A549 (cell line): Measurements from ENCODE around the gene DPYD. TPM values are rescaled to one million over a fixed set of nuclear protein-coding genes. Genes with fewer than 3 reads are reported as not detected.

Experiments used
- ATAC-seq, 2 experiments: fragments of 200-7000 bp in 1 of 2; fragments of >200 bp in 1 of 2; cut with Nextera tagmentation in 1 of 2; cut with Tn5 transposase in 1 of 2; 3 replicates each; pipeline versions ENCODE4 v1.8.0 to v1.9.1; 2018 to 2020; ENCODE audit warnings: mild to moderate bottlenecking in 1 of 2, moderate library complexity in 1 of 2
- CTCF ChIA-PET: fragments of 300-600 bp; sonication (Branson Sonifier 250); formaldehyde crosslinking; extraction: SDS; loops from one replicate; lab custom pipeline; 2021; ENCODE audit warnings: antibody characterized with exemption, inconsistent platforms; lab: Yijun Ruan, JAX
- POLR2A ChIA-PET: fragments of 350-600 bp; formaldehyde crosslinking; extraction: SDS; loops from one replicate; lab custom pipeline; 2021; ENCODE audit warnings: antibody characterized with exemption, inconsistent platforms; lab: Yijun Ruan, JAX
- DNase-seq, 2 experiments: peaks; one replicate each; pipeline versions ENCODE4 v3.0.0 to v3.0.0-alpha.2; 2011 to 2016; ENCODE audit warnings: low read depth in 1 of 2, low spot score in 1 of 2
- FAIRE-seq: peaks from 2 replicates; lab custom pipeline; 2011; peaks lifted over from hg19 to GRCh38; lab: Jason Lieb, UNC
- H3K27ac ChIP-seq, 2 experiments: fragments of >200 bp; sonication (Bioruptor Twin); formaldehyde crosslinking; 3 replicates each; pipeline ENCODE4 v1.5.1; 2016 to 2017
- H3K4me1 ChIP-seq: fragments of >200 bp; sonication (Bioruptor Twin); formaldehyde crosslinking; 3 replicates; pipeline ENCODE4 v1.6.1; 2016
- H3K4me2 ChIP-seq: fragments of >200 bp; sonication (Bioruptor Twin); formaldehyde crosslinking; 3 replicates; pipeline ENCODE4 v1.6.1; 2016
- H3K4me3 ChIP-seq: fragments of >200 bp; sonication (Bioruptor Twin); formaldehyde crosslinking; 3 replicates; pipeline ENCODE4 v1.5.1; 2016
- H3K9me3 ChIP-seq: fragments of >200 bp; sonication (Bioruptor Twin); formaldehyde crosslinking; 3 replicates; pipeline ENCODE4 v1.6.1; 2016
- BHLHE40 ChIP-seq: IDR thresholded peaks from 2 replicates; pipeline ENCODE4 v1.6.1; 2012; ENCODE audit warnings: low read depth, low read length, inconsistent platforms
- CBX2 ChIP-seq: fragments of 200-600 bp; sonication (generic); IDR thresholded peaks from 2 replicates; pipeline ENCODE4 v1.6.1; 2016; ENCODE audit warnings: low read depth, mild to moderate bottlenecking, borderline replicate concordance
- CBX8 ChIP-seq: fragments of 200-600 bp; sonication (generic); IDR thresholded peaks from 2 replicates; pipeline ENCODE4 v1.6.1; 2016
- CEBPB ChIP-seq, 2 experiments: fragments of >200 bp in 1 of 2; sonication (Bioruptor Twin) in 1 of 2; formaldehyde crosslinking in 1 of 2; IDR thresholded peaks; 2 replicates each; pipeline ENCODE4 v1.6.1; 2012 to 2016
- CHD2 ChIP-seq: fragments of 150-350 bp; IDR thresholded peaks from 2 replicates; pipeline ENCODE4 v1.6.1; 2014; ENCODE audit warnings: low read length; ENCODE audit not compliant: partially characterized antibody
- CHD4 ChIP-seq: fragments of 200-600 bp; sonication (generic); IDR thresholded peaks from 2 replicates; pipeline ENCODE4 v1.6.1; 2016; ENCODE audit warnings: antibody characterized with exemption, mild to moderate bottlenecking, borderline replicate concordance
- EHF ChIP-seq: fragments of 250-450 bp; sonication (Bioruptor Pico); IDR thresholded peaks from 2 replicates; pipeline ENCODE4 v1.5.0; 2020; ENCODE audit warnings: mild to moderate bottlenecking
- EP300 ChIP-seq, 2 experiments: fragments of >200 bp; sonication (Bioruptor Twin); formaldehyde crosslinking; IDR thresholded peaks; 2 replicates in 1 of 2; 3 replicates in 1 of 2; pipeline ENCODE4 v1.6.1; 2016 to 2017
- ESRRA ChIP-seq: fragments of 150-350 bp; IDR thresholded peaks from 2 replicates; pipeline ENCODE4 v1.6.1; 2014; ENCODE audit warnings: mild to moderate bottlenecking, low read length, borderline replicate concordance
- FOSB ChIP-seq: fragments of 250-450 bp; sonication (Bioruptor Pico); IDR thresholded peaks from 2 replicates; pipeline ENCODE4 v1.5.0; 2020; ENCODE audit warnings: mild to moderate bottlenecking, moderate library complexity
- FOSL2 ChIP-seq, 2 experiments: fragments of 450-650 bp in 1 of 2; fragments of >200 bp in 1 of 2; sonication (Bioruptor Twin) in 1 of 2; formaldehyde crosslinking; IDR thresholded peaks; 2 replicates each; pipeline versions ENCODE4 v1.5.0 to v1.6.1; 2016 to 2020; ENCODE audit warnings: mild to moderate bottlenecking in 1 of 2, moderate library complexity in 1 of 2
- GATA3 ChIP-seq: IDR thresholded peaks from 2 replicates; pipeline ENCODE4 v1.6.1; 2012; ENCODE audit warnings: borderline replicate concordance
- HOXA7 ChIP-seq: fragments of 250-450 bp; sonication (Bioruptor Pico); IDR thresholded peaks from 2 replicates; pipeline ENCODE4 v1.5.0; 2020; ENCODE audit warnings: mild to moderate bottlenecking, moderate library complexity
- JUNB ChIP-seq: fragments of >200 bp; sonication (Bioruptor Twin); formaldehyde crosslinking; IDR thresholded peaks from 2 replicates; pipeline ENCODE4 v1.6.1; 2016
- KDM5A ChIP-seq: fragments of 200-600 bp; sonication (generic); IDR thresholded peaks from 2 replicates; pipeline ENCODE4 v1.6.1; 2016; ENCODE audit warnings: antibody characterized with exemption, mild to moderate bottlenecking
- PHF8 ChIP-seq: fragments of 200-600 bp; sonication (generic); IDR thresholded peaks from 2 replicates; pipeline ENCODE4 v1.6.1; 2016; ENCODE audit warnings: low read depth, mild to moderate bottlenecking, antibody characterized with exemption, moderate library complexity, borderline replicate concordance
- RAD21 ChIP-seq, 2 experiments: fragments of >200 bp in 1 of 2; sonication (Bioruptor Twin) in 1 of 2; formaldehyde crosslinking in 1 of 2; IDR thresholded peaks in 1 of 2; conservative IDR thresholded peaks in 1 of 2; 2 replicates in 1 of 2; 3 replicates in 1 of 2; pipeline ENCODE4 v1.6.1; 2012 to 2018; ENCODE audit warnings: inconsistent platforms in 1 of 2
- RCOR1 ChIP-seq: fragments of 150-350 bp; IDR thresholded peaks from 2 replicates; pipeline ENCODE4 v1.6.1; 2014; ENCODE audit warnings: antibody characterized with exemption, low read length, low read depth
- RFX5 ChIP-seq: fragments of 450-650 bp; IDR thresholded peaks from 2 replicates; pipeline ENCODE4 v1.7.1; 2014; ENCODE audit warnings: antibody characterized with exemption, mild to moderate bottlenecking, moderate library complexity
- RNF2 ChIP-seq: fragments of 200-600 bp; sonication (generic); IDR thresholded peaks from 2 replicates; pipeline ENCODE4 v1.6.1; 2016; ENCODE audit warnings: low read depth, mild to moderate bottlenecking, antibody characterized with exemption, moderate library complexity, borderline replicate concordance
- TP53 ChIP-seq: fragments of 250-450 bp; sonication (Bioruptor Pico); IDR thresholded peaks from 2 replicates; pipeline ENCODE4 v1.5.0; 2021; ENCODE audit warnings: mild to moderate bottlenecking, moderate library complexity
- USF2 ChIP-seq: fragments of 450-650 bp; IDR thresholded peaks from 2 replicates; pipeline ENCODE4 v1.6.1; 2014; ENCODE audit warnings: antibody characterized with exemption
- ZNF302 ChIP-seq: fragments of 250-450 bp; sonication (Bioruptor Pico); IDR thresholded peaks from 2 replicates; pipeline ENCODE4 v1.9.0; 2021; ENCODE audit warnings: inconsistent platforms, mild to moderate bottlenecking, moderate library complexity
- WGBS: methylation state at CpG from one replicate; pipeline ENCODE4 v1.1.6; 2017; ENCODE audit errors: missing lambda C conversion rate; 5-methylcytosine and 5-hydroxymethylcytosine counted together
- polyA plus RNA-seq, 4 experiments: library from polyadenylated mRNA; depleted of rRNA in 3 of 4; stranded (reverse); fragments of >200 nt; fragmentation: RNase III in 1 of 4; extraction: RNeasy Plus Mini Kit Qiagen cat#74134 plus additional on column Dnase treatment in 1 of 4; gene quantifications; 2 replicates in 3 of 4; 3 replicates in 1 of 4; pipeline ENCODE4 v1.2.3, GENCODE V29; 2011 to 2017
- TF ChIP-seq, protein P1 (sequence below): fragments of >200 bp; sonication (Bioruptor Twin); formaldehyde crosslinking; IDR thresholded peaks from 3 replicates; pipeline ENCODE4 v1.6.1; 2016
- TF ChIP-seq, protein P2 (sequence below): IDR thresholded peaks from 2 replicates; pipeline ENCODE4 v1.6.1; 2012
- TF ChIP-seq, protein P3 (sequence below): fragments of >200 bp; sonication (Bioruptor Twin); formaldehyde crosslinking; IDR thresholded peaks from 2 replicates; pipeline ENCODE4 v1.6.1; 2016

DPYD gene
- polyA plus RNA-seq, 2 of the 4 experiments (the other 2 are of a cell fraction), result 5.9 to 7.5 TPM

DNA sequence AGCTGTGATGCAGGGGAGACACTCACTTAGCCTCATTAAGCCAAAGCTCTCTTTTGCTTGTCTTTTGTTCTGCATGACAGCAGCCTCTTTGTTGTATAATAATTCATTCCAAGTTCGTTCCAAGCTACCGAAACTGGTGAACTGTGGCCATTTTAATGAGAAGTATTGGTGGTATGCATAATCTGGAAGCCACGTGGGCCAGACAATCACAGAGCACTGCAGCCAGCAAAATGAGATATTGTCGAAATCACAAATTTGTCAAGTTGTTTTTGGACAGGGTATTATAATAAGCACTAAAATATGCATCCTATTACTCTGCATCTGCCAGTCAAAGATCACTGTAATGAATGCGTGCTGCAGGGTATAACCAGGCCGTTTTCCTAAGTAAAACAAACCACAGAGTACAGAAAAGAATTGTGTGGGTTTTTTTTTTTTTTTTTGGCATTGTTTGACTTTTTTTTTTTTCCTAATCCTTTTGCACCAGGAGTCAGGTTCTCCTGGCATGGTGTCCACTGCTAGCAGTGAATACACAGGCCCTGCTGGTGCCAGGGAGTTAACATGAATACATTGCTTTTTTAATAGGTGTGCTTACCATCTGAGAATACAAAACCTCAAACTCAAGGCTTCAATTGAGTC, 775.4 kb downstream of the DPYD start (continued):
- TF ChIP-seq, protein P1, sequence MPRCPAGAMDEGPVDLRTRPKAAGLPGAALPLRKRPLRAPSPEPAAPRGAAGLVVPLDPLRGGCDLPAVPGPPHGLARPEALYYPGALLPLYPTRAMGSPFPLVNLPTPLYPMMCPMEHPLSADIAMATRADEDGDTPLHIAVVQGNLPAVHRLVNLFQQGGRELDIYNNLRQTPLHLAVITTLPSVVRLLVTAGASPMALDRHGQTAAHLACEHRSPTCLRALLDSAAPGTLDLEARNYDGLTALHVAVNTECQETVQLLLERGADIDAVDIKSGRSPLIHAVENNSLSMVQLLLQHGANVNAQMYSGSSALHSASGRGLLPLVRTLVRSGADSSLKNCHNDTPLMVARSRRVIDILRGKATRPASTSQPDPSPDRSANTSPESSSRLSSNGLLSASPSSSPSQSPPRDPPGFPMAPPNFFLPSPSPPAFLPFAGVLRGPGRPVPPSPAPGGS, result no peak
- TF ChIP-seq FOSL2 (IDR thresholded peaks at IDR 0.05), result no peak
- no peak for TF ChIP-seq FOSL2 (CRISPR knock-in tag; IDR thresholded peaks at IDR 0.05)
- TF ChIP-seq EHF (CRISPR knock-in tag), result no peak
- TF ChIP-seq RNF2, result no peak
- TF ChIP-seq RCOR1, result no peak
- TF ChIP-seq JUNB, result no peak

- FAIRE-seq, result no peak
- ChIA-PET CTCF (no interaction called here), POLR2A (no interaction called here)
- peak overlapping the region; percentile 70 to 76 for H3K27ac ChIP-seq
- H3K4me2 ChIP-seq, result peak overlapping the region; percentile 65
- peak in 1 of 2 experiments; percentile 18 for DNase-seq
- peak; percentile 34; the same call in 1 of the 2 replicates for TF ChIP-seq USF2
- TF ChIP-seq FOSB (CRISPR knock-in tag), result no peak
- peak; percentile 79 for TF ChIP-seq JUNB
- no peak for TF ChIP-seq RAD21 (conservative IDR thresholded peaks at IDR 0.05 in 1 of 2, IDR thresholded peaks at IDR 0.05 in 1 of 2)
- peak; percentile 17; the same call in 1 of the 2 replicates for TF ChIP-seq GATA3
- no peak for TF ChIP-seq RFX5
- TF ChIP-seq RNF2, result no peak
- TF ChIP-seq FOSL2 (IDR thresholded peaks at IDR 0.05), result peak; percentile 61
- peak; percentile 78 for TF ChIP-seq FOSL2 (CRISPR knock-in tag; IDR thresholded peaks at IDR 0.05)
- TF ChIP-seq, all 56 proteins: peak for 4
- H3K4me1 ChIP-seq, result peaks cover 24% of the 10 kb centered on the region
- peak; percentile 76 to 77; a peak in 4 of 6 replicates for ATAC-seq
- H3K9me3 ChIP-seq, result no peaks in the 10 kb centered on the region
- H3K4me3 ChIP-seq, result no peak overlapping the region
Observed at GRCh38 chr1:97144527-97144926, 776.3 kb downstream of the DPYD start.

DNA sequence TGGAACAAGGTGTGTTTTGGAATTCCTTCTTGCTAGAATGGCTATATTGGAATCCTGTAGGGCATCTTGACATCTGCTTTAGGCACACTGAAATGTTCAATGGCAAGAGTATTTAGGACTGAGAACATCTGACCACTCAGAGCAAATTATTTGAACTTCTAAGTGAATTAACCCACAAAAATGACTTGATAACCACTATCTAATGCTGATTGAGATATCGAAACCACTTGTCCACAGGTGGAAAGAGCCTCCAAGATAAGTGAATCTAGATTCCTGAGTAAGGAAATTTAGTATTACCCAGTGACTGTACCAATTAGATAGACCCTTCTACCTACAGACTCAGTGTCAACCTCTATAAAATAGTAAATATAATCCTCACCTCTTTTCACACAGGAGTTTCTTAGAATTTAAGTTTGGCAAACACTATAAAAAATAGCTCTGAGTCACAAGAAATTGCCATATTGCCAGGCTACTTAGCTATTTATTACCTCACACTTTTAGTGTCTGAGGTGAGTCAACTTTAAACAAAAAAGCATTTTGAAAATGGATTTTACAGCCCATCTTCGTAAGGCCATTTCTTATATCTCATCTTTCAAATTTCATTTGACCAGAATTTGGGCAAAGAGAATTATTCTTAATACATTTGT, 777.5 kb downstream of the DPYD start:
- Histone ChIP-seq H3K9me3 (no peaks in the 10 kb centered on the region), H3K4me2 (peak overlapping the region; percentile 65), H3K27ac (peak overlapping the region; percentile 46 to 73; a peak in 4 of 6 replicates), H3K4me1 (peaks cover 24% of the 10 kb centered on the region), H3K4me3 (no peak overlapping the region)
- no peak for TF ChIP-seq FOSL2 (IDR thresholded peaks at IDR 0.05)
- TF ChIP-seq FOSL2 (CRISPR knock-in tag; IDR thresholded peaks at IDR 0.05), result peak; percentile 63
- no peak for TF ChIP-seq CHD2
- TF ChIP-seq JUNB, result peak; percentile 55; the same call in 1 of the 2 replicates
- FAIRE-seq (no peak), DNase-seq (no peak), ATAC-seq (peak in 1 of 2 experiments; percentile 50; a peak in 1 of 6 replicates)
- CTCF ChIA-PET, result no interaction called here
- WGBS, result 50% methylated on average over 2 of the region's 2 CpGs
- POLR2A ChIA-PET, result no interaction called here

GRCh38 chr1:97140611-97141010, 780.2 kb downstream of the DPYD start:
- ChIA-PET CTCF (interaction anchor here (2.0 kb wide), 1 partner anchor 385 kb away, joined by 7 read pairs; no protein-coding TSS in a partner anchor), POLR2A (no interaction called here)
- Histone ChIP-seq H3K9me3 (no peaks in the 10 kb centered on the region), H3K4me2 (no peak overlapping the region), H3K4me1 (peaks cover 24% of the 10 kb centered on the region), H3K27ac (no peak overlapping the region), H3K4me3 (no peak overlapping the region)
- FAIRE-seq, result no peak
- DNase-seq, result no peak
- no peak for ATAC-seq
- WGBS, result 88% methylated on average over 3 of the region's 3 CpGs
- TF ChIP-seq ESRRA (no peak), PHF8 (no peak), CBX8 (no peak), RAD21 (conservative IDR thresholded peaks at IDR 0.05 in 1 of 2, IDR thresholded peaks at IDR 0.05 in 1 of 2) (no peak), EP300 (IDR thresholded peaks at IDR 0.05) (no peak), BHLHE40 (no peak), HOXA7 (CRISPR knock-in tag) (no peak), USF2 (no peak), CHD4 (no peak), CBX2 (no peak), CEBPB (IDR thresholded peaks at IDR 0.05) (no peak), FOSL2 (IDR thresholded peaks at IDR 0.05) (no peak), FOSL2 (CRISPR knock-in tag; IDR thresholded peaks at IDR 0.05) (no peak), ZNF302 (CRISPR knock-in tag) (no peak), TP53 (no peak), KDM5A (no peak)
- TF ChIP-seq, protein P2, sequence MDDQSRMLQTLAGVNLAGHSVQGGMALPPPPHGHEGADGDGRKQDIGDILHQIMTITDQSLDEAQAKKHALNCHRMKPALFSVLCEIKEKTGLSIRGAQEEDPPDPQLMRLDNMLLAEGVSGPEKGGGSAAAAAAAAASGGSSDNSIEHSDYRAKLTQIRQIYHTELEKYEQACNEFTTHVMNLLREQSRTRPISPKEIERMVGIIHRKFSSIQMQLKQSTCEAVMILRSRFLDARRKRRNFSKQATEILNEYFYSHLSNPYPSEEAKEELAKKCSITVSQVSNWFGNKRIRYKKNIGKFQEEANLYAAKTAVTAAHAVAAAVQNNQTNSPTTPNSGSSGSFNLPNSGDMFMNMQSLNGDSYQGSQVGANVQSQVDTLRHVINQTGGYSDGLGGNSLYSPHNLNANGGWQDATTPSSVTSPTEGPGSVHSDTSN, result no peak
- TF ChIP-seq, protein P3, sequence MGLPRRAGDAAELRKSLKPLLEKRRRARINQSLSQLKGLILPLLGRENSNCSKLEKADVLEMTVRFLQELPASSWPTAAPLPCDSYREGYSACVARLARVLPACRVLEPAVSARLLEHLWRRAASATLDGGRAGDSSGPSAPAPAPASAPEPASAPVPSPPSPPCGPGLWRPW, result no peak
